Endothelial cell of coronary artery (primary cell): ENCODE measurements around the gene PDE5A. TPM values are rescaled to one million over a fixed set of nuclear protein-coding genes. Genes with fewer than 3 reads are reported as not detected.

Experiments
- total RNA-seq: library from RNA; depleted of rRNA; stranded (reverse); fragments of >200 nt; gene quantifications from 2 replicates; pipeline ENCODE4 v1.2.3, GENCODE V29; 2014

Gene PDE5A
- 2.6 and 11.1 TPM in 2 replicates for total RNA-seq

GRCh38 chr4:119628281-119629141 is at the start of gene PDE5A:
TSS of gene PDE5A (minus strand) at chr4:119628804. CDS start at chr4:119628671, 133 bp downstream.

